Embryonic facial prominence (tissue), 1 donor: ENCODE measurements around the gene MMP25.

Experiments
- DNase-seq: peaks from one replicate; pipeline ENCODE4 v3.0.0-alpha.2; 2016; ENCODE audit errors: extremely low spot score

The MMP25 gene

GRCh38 chr16:3092501-3092941 lies 46.2 kb downstream of the MMP25 start:
- no peak for DNase-seq

DNA sequence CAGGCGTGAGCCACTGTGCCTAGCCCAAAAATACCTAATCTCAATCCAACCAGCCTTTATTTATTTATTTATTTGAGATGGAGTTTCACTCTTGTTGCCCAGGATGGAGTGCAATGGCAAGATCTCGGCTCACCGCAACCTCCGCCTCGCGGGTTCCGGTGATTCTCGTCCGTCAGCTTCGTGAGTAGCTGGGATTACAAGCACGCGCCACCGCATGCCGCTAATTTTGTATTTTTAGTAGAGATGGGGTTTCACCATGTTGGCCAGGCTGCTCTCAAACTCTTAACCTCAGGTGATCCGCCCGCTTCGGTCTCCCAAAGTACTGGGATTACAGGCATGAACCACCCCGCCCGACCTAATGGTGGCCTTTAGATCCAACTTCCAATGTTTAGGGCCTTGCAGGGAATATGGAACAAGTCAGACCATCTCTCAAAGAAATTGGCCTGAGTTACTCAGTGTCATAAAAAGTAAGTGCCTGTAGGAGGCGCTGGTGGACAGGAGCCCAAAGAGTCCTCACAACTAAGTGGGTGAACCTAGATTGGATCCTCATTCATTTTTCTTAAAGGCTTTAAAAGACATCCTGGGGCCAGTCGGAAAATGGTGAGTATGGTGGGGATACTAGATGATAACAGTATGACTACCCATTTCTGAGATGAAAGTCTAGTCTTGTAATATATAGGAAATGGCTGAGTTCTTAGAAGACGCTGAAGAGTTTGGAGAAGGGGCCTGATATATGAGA lies 48.1 kb downstream of the MMP25 start:
- no peak for DNase-seq

DNA sequence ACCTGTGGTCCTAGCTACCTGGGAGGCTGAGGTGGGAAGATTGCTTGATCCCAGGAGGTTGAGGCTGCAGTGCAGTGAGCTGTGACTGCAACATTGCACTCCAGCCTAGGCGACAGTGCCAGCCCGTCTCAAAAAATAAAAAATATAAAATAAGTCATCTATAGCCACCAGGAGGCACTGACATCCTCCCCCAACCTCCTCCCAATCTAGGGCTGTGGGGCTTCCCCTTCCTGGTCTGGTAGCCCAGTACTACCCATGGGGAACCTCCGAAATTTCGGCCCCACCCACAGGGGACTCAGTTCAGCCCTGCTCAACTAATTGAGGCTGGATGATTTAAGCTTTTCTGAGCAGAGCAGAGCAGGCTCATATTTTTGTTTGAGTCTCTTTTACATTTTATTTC lies 49.5 kb downstream of the MMP25 start:
- DNase-seq, result no peak

DNA sequence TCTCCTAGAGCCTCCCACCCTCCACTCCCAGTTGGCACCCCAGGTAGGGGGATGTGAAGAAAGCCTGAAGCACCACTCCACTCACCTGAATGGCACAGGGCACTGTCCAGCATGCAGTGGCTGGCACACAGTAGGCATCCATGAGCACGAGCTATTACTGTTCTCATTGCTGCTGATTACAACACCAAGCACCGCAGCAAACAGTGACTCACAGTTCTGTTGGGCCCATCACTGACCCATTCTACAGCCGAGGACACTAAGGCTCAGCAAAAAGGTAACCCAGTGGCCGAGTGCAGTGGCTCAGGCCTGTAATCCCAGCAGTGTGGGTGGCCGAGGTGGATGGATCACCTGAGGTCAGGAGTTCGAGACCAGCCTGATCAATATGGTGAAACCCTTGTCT lies 50.0 kb downstream of the MMP25 start:
- DNase-seq, result no peak

DNA sequence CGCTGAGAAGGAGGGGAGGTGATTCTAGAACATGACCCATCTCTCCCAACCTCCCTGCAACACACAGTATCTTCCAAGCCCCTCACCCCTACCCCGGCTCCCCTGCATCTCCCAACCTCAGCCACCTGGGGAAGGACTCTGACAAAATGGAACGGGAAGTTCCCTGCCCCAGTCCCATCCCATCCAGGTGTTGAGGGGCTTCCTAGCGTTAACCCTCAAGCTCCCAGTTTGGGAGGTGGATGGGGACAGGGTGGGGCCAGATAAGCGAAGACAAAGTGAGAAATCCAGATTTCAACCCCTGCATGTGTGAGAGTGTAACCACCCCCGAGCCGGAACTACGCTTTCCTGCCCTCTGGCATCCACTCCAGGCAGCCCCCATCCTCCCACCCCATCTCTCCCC lies 50.9 kb downstream of the MMP25 start:
- DNase-seq, result no peak

DNA sequence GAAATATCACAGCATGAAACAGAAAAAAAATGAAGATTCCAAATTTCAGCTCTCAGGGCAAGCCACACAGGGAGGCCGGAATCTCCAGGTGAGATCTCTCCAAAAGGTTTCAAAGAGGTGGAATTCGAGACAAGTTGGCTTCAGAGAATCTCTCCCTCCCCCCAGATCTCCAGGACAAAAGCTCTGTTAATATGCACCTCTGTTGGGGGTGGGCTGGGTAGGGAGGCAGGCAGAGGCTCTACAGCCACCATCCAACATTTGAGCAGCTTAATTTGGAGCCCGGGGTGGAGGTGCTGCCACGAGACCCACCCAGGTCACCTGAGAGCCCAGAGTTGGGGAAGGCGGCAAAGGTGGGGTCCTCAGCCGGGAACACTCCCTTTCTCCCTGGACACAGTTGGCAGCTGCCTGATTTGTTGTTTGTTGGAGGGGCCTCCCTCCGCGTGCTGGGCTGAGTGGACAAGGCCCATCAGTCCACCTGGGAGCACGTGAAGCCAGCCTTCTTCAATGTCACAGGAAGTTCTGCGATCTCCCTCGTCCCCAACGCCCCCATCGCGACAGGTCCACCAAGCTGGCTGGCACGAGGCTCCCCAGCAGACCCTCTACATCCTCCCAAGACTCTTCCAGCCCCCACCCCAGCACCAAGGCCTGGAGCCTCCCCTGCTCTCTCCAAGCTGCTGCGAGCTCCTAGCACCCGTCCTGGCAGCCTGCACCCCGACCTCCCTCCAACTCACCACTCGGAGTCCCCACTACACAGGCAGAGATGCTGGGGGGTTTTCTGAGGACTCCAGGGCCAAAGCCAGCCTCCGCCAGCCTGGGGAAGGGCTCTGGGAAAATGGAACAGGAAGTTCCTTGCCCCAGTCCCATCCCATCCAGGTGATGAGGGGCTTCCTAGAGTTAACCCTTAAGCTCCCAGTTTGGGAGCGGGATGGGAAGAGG lies 52.4 kb downstream of the MMP25 start, which contains the start of gene ZSCAN10:
Gene ZSCAN10, minus strand, starts transcription at position 836 of the 936 bp plus-strand sequence. CDS start 6,357 bp downstream, outside the sequence.
- DNase-seq, result no peak

DNA sequence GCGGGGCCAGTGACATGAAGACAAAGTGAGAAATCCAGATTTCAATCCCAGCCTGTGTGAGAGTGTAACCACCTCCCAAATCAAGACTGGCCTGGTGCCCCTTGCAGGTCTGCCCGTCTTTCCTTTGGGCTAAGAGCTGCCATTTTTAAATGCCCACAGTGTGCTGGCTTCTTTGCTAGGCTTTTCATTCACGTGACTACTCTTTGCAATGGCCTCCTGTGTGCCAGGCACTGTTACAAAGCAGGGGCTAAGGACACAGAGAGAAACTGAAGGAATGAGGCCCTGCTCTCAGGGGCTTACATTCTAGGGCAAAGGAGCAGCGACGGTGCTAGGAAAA lies 53.0 kb downstream of the MMP25 start:
- no peak for DNase-seq

GRCh38 chr16:3099732-3100499 lies 53.6 kb downstream of the MMP25 start:
- peak; percentile 28 for DNase-seq

DNA sequence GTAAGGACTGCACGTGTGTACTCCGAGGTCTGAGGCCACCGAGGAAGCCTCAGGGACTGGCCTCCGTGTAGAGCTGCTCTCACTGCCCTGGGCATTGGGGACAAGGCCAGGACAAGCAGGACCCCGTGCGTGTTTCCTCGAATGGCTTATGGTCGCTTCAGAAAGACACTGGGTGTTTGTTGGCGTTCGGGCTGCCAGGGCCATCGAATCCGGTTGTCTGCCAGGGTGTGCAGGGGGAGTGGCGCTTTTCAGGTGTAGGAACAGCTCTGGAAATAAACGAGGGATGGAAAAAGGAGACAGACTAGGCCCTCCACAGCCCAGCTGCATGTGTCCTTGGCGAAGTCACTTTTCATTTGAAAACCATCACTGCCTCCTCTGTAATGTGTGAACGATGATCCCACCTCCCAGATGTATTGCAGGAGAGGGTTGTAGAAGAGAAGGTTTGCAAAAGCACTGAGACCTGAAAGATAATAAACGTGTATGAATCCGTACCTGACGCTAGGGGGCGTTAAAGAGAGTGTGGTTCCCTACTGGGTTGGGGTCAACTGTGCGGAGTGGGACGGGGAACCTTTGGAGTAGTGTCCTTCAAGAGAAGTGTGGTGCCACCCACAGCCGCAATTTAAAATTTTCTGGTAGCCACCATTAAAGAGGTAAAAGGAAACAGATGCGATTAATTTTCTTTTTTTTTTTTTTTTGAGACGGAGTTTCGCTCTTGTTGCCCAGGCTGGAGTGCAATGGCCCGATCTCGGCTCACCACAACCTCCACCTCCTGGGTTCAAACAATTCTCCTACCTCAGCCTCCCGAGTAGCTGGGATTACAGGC lies 54.9 kb downstream of the MMP25 start:
- no peak for DNase-seq

- no peak for DNase-seq
Observed at GRCh38 chr16:3101841-3102470, 55.6 kb downstream of the MMP25 start.

- peak; percentile 72 for DNase-seq
Observed at GRCh38 chr16:3106205-3106928, 60.0 kb downstream of the MMP25 start.
